SK-N-SH treated with all-trans-retinoic acid at 6 μM for 48 hours (cell line): ENCODE measurements around the gene BACH2.

Experiments
- ARNTL ChIP-seq: fragments of 450-650 bp; formaldehyde crosslinking; IDR thresholded peaks from 2 replicates; pipeline ENCODE4 v1.5.0; 2020; ENCODE audit warnings: low read depth, mild to moderate bottlenecking, moderate library complexity, borderline replicate concordance
- ESRRG ChIP-seq: fragments of 250-450 bp; sonication (Bioruptor Pico); IDR thresholded peaks from 2 replicates; pipeline ENCODE4 v1.6.1; 2021; ENCODE audit warnings: mild to moderate bottlenecking
- GLIS3 ChIP-seq: fragments of 250-450 bp; sonication (Bioruptor Pico); IDR thresholded peaks from 2 replicates; pipeline ENCODE4 v1.5.0; 2020; ENCODE audit warnings: mild to moderate bottlenecking, moderate library complexity
- ISL1 ChIP-seq: fragments of 250-450 bp; sonication (Bioruptor Pico); IDR thresholded peaks from 2 replicates; pipeline ENCODE4 v2.1.2; 2022; ENCODE audit warnings: mild to moderate bottlenecking, moderate library complexity
- RARB ChIP-seq: fragments of 250-450 bp; sonication (Bioruptor Pico); IDR thresholded peaks from 2 replicates; pipeline ENCODE4 v1.8.0; 2021; ENCODE audit warnings: mild to moderate bottlenecking, moderate library complexity
- TCF4 ChIP-seq: fragments of 250-450 bp; sonication (Bioruptor Pico); IDR thresholded peaks from 2 replicates; pipeline ENCODE4 v1.8.0; 2021; ENCODE audit warnings: mild to moderate bottlenecking, moderate library complexity, borderline replicate concordance
- TSHZ2 ChIP-seq: fragments of 250-450 bp; sonication (Bioruptor Pico); IDR thresholded peaks from 2 replicates; pipeline ENCODE4 v1.5.0; 2020; ENCODE audit warnings: mild to moderate bottlenecking, moderate library complexity
- ZFP3 ChIP-seq: fragments of 250-450 bp; sonication (Bioruptor Pico); IDR thresholded peaks from 2 replicates; pipeline ENCODE4 v1.5.0; 2020; ENCODE audit warnings: mild to moderate bottlenecking, moderate library complexity
- ZFP30 ChIP-seq: fragments of 450-650 bp; formaldehyde crosslinking; IDR thresholded peaks from 2 replicates; pipeline ENCODE4 v1.5.0; 2022; ENCODE audit warnings: mild to moderate bottlenecking, moderate library complexity
- ZNF70 ChIP-seq: fragments of 450-650 bp; formaldehyde crosslinking; IDR thresholded peaks from 2 replicates; pipeline ENCODE4 v1.5.0; 2020; ENCODE audit warnings: mild to moderate bottlenecking, moderate library complexity
- TF ChIP-seq, protein P1 (sequence below): fragments of 250-450 bp; sonication (Bioruptor Pico); IDR thresholded peaks from 2 replicates; pipeline ENCODE4 v1.8.0; 2020; ENCODE audit warnings: mild to moderate bottlenecking, moderate library complexity, borderline replicate concordance

- TF ChIP-seq ARNTL: no peak
- no peak for TF ChIP-seq ZFP3
- no peak for TF ChIP-seq ZNF70 (CRISPR knock-in tag)
- TF ChIP-seq ISL1 (CRISPR knock-in tag): no peak
- no peak for TF ChIP-seq ESRRG (CRISPR knock-in tag)
- TF ChIP-seq TCF4 (CRISPR knock-in tag): no peak
- TF ChIP-seq ZFP30: no peak
- TF ChIP-seq, protein P1, sequence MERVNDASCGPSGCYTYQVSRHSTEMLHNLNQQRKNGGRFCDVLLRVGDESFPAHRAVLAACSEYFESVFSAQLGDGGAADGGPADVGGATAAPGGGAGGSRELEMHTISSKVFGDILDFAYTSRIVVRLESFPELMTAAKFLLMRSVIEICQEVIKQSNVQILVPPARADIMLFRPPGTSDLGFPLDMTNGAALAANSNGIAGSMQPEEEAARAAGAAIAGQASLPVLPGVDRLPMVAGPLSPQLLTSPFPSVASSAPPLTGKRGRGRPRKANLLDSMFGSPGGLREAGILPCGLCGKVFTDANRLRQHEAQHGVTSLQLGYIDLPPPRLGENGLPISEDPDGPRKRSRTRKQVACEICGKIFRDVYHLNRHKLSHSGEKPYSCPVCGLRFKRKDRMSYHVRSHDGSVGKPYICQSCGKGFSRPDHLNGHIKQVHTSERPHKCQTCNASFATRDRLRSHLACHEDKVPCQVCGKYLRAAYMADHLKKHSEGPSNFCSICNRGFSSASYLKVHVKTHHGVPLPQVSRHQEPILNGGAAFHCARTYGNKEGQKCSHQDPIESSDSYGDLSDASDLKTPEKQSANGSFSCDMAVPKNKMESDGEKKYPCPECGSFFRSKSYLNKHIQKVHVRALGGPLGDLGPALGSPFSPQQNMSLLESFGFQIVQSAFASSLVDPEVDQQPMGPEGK: no peak
- TF ChIP-seq GLIS3 (CRISPR knock-in tag): no peak
- no peak for TF ChIP-seq TSHZ2
- no peak for TF ChIP-seq RARB (CRISPR knock-in tag)
Measured at GRCh38 chr6:90074161-90074850, 222.3 kb downstream of the BACH2 start.
